Stimulated activated CD4-positive, alpha-beta T cell treated with anti-CD3 and anti-CD28 coated beads, TNF-alpha, amount 100 ng/mL, for 1 hour (primary cell): ENCODE data around the gene TRPM5.

Experiments used
- DNase-seq, 3 donors: peaks; one replicate each; pipeline ENCODE4 v3.0.0-alpha.2; 2020; ENCODE audit warnings: low read depth in 3 of 3, low spot score in 1 of 3

Gene TRPM5

DNA sequence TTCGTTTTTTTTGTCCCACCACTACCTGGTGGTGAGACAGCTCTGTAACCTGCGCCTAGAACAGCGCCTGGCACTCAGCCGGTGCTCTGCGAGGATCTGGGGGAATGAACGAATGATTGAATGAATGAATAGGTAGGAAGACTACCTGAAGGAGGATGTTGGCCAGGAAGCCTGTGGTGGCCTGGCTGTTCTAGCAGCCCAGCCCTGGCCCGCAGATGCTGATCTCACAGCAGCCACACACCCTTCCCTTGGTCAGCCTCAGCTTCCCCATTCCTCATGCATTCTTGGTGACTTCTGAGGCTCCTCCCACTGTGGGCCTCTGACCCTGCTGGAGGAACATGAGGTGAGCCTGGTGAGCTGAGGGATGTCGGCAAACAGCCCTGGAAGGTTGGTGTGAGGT, 3.7 kb downstream of the TRPM5 start:
- no peak for DNase-seq

DNA sequence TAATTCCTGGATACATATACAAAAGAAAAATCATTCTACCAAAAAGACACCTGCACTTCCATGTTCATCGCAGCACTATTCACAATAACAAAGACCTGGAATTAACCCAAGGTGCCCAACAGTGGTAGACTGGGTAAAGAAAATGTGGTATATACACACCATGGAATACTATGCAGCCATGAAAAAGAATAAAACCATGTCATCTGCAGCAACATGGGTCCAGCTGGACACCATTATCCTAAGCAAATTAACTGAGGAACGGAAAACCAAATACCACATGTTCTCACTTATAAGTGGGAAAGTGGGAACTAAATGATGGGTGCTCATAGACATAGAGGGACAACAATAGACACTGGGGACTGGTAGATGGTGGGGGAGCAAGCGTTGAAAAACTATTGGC, 4.5 kb downstream of the TRPM5 start:
- no peak for DNase-seq

DNA sequence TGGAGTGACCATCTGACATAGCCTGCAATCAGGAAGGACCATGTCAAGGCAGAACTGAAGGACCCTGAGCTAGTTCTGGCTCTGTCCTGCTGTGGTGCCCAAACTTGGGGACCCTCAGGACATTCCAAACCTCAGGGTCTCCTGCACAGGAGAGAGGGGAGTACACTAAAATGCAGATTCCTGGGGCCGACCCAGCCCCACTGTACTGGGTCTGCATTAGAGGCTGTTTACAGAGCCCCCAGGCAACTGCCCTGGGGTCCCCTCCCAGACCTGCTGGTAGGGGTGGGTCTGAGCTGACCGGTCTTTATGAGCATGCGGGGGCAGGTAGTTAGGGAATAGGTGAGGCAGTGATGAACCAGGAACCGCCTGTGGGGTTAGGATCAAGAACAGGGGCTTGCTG, 6.8 kb downstream of the TRPM5 start:
- no peak for DNase-seq

DNA sequence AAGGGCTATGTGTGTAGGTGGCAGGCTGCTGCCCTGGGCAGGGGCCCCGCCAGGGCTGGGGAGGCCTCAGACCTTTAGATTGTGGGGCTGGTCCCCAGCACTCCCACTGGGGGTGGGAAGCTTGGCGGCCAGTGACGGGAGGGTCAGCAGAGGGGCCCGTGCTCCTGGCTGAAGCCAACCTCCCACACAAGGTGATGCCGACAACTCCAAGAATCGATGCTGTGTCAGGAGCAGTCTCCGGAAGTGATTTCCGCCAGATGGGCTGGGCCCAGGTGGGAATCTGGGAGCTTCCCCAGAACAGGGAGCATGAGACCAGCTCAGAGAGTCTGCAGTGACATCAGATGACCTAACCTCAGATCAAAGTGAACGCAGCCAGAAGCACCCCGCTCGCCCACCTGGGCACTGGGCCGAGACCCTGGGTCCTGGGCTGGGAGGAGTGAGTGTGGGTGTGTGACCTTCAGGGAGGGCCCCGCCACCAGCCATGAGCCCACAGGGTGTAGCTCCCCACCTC, 7.7 kb downstream of the TRPM5 start:
- no peak for DNase-seq

DNA sequence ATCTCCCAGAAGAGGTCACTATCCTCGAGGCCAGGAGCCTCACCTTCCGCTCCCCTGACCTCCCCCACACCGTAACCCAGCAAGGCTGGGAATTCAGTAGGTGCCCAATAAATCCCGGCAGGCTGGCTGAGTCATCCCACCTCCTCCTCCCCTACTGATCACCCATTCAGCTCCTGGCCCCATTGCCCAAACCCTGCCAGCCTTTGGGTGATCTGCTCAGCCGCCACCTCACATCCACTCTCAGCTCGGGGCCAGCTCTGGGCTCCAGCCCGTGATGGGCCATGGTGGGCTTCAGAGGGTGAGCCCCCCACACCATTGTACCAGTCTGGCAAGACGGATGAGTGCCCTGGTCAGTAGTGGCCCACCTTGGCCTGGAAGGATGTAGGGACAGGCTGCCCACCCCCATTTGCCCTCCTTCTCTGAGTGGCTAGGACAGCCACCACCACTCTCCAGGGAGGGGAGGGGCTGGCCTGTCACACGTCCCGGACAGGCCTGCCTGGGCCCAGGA, 8.2 kb downstream of the TRPM5 start:
- no peak for DNase-seq

DNA sequence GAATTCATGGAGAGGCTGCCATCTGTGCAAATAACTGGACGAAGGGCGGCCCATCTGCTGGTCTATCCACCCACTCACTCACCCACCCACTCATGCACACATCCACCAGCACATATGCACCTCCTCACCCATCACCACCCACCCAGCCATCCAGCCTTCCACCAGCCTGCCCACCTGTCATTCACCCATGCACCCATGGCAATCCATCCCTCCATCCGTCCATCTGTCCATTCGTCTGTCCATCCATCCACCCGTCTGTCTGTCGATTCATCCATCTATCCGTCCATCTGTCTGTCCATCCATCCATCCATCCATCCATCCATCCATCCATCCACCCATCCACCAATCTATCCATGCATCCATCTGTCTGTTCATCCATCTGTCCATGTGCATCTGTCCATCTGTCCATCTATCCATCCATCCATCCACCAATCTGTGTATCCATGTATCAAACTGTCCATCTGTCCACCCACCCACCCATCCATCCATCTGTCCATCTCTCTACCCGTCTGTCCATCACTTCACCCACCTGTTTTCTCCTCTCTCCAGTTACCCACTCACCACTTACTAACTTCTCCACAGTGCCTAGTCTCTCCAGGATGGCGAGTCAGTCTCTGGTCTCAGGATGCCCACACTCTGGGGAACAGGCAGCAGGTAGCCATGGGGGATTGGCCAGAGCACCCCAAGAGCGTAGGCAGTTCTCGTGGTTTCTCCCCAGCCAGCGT, 8.9 kb downstream of the TRPM5 start:
- DNase-seq, result no peak

DNA sequence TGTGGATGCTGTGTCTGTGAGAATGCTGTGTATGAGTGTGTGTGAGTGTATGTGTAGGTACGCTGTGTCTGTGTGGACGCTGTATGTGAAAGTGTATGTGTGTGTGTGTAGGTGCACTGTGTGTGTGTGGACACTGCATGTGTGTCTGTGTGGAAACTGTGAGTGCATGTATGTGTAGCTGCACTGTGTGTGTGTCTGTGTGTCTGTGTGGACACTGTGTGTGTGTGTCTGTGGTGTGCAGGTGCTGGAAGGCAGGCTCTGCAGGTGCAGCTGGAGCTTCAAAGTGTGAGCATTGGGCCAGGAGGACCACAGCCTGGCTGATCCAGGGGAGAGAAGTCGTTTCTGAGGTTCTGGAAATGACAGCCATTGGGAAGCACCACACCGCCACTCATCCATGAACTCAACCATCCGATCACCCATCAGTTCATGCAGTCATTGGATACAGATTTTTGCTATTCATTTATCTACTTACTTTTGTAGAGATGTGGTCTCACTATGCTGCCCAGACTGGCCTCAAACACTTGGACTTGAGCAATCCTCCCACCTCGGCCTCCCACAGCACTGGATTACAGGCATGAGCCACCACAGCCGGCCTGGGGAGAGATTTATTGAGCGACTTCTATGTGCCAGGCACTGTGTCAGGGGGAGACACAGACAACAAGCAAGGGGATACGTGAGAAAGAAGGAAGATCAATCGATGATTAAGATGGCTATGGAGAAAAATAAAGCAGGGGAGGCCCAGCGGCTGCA, 9.6 kb downstream of the TRPM5 start:
- DNase-seq, result no peak

DNA sequence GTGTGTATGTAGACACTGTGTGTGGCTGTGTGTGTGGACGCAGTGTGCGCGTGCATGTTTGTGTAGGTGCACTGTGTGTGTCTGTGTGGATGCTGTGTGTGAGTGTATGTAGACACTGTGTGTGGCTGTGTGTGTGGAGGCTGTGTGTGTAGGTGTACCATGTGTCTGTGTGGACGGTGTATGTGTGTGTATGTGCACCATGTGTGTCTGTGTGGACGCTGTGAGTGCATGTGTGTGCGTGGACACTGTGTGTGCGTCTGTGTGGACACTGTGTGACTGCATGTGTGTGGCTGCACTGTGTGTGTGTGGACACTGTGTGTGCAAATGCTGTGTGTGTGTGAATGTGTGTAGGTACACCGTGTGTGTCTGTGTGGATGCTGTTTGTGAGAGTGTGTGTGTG, 10.3 kb downstream of the TRPM5 start:
- DNase-seq, result no peak

DNA sequence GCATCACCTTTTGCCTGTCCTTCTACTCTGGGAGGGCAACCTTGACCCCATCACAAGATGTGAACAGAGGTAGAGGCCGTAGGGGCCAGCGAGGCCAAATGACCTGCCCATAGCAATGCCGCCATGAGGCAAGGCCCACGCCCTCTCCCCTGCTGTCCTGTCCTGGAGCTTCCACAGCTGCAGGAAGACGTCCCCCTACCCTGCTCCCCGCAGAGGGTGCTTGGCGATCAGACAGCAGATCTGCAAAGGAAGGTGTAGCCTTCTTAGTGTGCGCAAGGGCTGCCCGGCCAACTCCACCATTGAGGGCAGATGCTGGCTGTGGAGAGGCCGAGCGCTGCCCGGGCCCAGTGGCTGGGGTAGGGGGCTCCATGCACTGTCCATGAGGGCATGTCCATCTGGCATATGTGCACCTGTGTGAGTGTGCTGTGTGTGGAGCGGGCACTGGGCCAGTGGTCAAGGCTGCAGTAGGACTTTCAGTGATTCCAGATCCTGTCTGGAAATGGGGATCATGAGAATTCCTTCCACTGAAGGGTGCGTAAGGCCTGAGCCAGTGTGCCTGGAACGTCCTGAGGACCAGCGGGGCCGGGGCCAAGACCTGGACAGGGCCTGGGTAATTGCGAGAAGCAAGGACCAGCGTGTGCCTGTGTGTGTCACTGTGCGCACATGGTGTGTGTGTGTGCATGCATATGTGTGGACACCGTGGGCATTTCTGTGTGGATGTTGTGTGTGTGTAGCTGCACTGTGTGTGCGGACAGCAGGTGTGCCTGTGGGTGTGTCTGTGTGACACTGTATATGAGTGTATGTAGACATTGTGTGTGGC, 11.0 kb downstream of the TRPM5 start:
- DNase-seq, result no peak

DNA sequence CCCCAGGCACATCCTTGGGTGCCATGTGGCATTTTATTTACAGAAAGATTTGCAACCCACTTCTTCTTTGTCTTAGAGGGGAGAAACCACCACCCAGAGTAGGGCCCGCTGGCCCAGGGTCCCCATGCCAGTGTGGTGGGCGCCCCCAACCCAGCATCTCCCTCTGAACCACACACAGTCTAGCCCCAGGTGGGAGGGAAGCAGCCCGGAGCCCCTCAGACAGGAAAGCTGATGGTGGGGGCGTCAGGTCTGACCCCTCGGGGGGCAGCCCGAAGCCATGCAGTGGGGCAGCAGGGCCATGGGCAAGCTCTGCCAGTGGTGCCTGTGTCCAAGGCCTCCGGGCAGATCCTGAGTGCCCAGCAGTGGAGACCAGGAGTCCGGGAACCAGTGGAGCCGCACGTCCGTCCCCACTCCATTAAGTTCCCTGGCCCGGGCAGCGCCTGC, 11.7 kb downstream of the TRPM5 start:
- no peak for DNase-seq

DNA sequence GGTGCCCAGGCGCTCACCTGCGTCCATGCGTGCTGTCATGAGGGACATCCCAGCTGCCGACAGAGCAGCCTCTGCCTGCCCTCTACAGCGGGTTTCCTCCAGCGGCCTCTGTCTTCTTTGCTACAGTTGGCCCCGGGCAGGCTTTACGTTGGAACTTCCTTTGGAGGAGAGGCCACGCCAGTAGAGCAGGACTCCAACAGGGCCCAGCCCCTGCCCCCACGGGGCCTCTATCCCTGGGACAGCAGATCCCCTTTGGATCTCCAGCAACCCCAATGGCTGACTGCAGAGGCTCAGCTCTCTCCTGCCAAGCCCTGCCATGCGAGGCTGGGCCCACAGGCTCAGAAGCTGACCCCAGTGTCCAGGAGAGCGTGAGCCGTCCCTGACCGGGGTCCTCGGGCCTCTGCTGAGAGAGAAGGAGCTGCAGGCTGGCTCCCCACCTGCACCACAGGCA, 12.1 kb downstream of the TRPM5 start:
- no peak for DNase-seq

DNA sequence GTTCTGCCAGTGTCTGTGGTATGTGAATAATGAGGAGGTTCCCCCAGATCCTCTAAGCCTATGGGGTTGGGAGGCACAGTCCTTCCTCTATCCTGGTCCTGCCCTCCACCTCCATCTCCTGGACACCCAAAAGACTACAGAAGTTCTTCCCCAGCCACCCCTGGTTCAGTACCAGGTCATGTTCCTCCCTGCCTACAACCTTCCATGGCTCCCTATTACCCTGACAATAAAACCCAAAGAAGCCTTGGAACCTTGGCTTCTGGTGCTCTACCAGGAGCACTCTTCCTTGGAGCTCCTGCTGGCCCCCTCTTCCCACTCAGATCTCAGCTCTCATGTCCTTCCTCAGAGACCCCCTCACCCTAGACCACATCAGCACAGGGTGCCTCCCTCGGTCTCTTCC, 12.9 kb downstream of the TRPM5 start:
- no peak for DNase-seq

DNA sequence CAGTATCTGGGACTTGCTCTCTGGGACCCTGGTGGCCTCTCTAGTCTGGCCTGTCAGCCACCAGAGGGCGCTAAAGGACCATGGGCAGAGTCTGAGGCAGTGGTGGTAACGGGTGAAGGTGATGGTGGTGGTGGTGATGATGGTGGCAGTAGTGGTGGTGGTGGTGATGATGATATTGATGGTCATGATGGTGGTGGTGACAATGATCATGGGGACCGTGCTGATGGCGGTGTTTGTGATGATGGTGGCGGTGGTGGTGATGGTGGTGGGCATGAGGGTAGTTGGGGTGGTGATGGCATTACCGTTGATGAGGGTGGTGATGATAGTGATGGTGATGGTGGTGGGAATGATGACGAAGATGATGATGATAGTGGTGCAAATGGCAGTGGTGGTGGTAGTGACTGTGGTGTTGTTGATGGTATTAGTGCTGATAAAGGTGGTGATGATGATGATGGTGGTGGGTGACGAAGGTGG, 16.0 kb downstream of the TRPM5 start:
- DNase-seq, result peak; percentile 71 to 84 (median 77)

DNA sequence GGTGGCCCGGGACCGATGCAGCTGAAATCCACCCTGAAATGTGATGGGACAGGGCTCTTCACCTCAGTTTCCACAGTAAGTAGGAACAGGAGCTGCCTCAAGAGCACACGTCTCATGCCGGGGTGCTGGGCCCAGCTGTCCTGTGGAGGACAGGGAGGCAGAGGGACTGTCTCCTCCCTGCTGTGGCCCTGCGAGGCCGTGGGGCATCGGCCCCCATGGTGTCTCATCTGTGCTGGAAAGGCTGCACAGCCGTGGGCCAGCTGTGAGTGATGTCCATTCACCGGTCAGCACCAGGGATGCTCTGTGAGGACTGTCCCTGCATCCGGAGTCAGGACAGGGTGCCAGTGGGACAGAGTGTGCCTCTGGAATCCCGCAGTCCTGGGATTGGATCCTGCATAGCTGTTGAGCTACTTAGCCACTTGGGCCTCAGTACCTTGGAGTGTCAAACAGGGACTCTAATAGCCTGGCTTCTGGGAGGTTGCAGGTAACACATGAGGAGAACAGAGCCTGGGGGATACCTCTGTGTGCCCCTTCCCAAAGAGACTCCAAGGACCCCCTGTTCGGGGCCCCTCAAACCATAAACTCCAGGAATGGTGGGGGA, 16.5 kb downstream of the TRPM5 start:
- no peak for DNase-seq

DNA sequence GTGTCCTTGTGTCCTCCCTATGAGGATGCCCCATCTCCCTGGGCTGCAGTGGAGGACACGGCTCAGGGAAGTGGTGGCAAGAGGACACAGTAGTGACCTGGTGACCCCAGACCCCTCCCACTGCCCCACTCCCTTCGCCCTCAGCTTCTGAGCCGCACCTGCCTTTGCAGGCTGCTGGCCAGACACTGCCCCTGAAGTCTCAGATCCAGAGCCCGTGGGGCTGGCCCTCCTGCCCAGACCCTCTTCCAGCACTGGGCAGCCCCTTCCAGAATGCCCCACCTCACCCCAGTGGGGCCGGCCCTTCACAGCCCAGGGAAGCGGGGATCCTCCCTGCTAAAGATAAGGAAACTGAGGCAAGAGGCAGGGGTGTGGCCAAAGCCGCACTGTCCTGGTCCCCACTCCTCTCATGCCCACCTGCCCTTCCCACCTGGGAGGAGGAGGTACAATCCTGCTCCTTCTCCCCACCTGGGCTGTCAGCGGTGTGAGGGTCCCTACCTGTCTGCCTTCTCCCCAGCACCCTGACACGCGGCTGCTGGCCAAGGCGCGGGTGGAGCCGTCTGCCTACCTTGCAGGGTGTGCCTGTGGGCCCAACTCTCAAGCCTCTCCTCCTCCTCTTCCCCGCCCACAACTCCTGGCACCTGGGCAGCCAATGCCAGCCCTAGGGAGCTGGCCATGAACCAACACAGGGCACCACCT, 17.3 kb downstream of the TRPM5 start:
- DNase-seq, result no peak

DNA sequence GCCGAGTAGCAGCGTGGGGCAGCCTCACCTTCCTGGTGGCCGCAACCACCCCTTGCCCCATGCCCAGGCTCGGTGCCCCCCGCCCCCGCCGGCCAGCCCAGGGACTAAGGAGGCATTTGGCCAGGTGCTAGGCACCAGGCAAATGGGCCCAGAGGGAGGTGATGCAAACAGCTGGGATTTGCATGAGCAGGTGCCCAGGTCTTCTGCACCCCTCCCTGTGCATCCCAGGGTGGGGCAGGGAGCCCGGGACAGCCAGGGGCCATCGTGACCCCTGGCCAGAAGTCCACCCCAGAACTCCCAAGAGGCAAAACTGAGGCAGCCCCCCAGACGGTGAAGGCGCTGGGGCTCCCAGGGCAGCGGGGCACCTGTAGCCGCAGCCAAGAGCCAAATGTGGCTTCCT, 18.1 kb downstream of the TRPM5 start:
- no peak for DNase-seq

DNA sequence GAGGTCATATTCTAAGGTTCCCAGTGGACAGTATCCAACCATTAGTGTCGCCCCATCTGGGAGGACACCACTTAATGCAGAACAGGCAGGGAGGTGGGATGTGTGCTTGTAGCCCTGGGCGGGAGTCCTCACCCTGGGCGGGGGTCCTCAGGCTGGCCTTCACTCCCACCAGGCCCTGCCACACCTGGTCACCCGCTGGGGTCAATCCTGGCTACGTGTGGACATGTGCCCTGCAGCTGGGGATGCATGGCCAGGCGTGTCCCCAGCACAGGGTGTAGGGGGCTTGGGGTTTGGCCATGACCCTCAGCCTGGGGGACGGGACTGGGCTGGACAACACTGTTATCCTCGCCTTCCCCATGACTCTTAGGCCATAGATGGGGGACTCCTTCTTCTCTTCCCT, 18.8 kb downstream of the TRPM5 start:
- DNase-seq, result no peak

DNA sequence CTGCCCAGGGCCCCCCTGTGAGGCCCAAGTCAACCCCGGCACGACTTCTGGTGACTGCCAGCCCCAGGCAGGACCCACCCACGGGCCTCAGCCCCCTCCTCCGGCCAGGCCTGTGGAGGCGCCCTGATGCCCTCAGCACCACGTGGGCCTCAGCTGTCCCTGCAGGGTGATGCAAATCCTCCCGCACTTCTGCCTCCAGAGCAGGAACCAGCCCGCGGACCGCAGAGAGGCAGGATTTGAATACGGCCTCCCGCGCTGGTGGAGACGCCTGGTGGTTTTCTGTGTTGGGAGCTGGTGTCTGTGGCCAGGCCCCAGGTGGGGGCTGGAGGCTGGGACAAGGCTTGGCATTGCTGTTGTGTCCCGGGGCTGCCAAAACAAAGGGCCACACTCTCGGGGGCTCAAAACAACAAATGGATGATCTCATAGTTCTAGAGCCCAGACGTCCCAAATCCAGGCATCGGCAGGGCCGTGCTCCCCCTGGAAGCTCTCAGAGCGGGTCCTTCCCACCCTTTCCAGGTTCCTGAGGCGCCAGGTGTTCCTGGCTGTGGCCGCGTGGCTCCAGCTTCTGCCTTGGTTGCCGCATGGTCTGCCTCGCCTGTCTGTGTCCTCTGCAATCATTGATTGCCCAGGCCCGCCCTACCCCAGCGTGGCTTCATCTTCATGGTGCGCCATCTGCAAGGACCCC, 19.4 kb downstream of the TRPM5 start:
- DNase-seq, result no peak

DNA sequence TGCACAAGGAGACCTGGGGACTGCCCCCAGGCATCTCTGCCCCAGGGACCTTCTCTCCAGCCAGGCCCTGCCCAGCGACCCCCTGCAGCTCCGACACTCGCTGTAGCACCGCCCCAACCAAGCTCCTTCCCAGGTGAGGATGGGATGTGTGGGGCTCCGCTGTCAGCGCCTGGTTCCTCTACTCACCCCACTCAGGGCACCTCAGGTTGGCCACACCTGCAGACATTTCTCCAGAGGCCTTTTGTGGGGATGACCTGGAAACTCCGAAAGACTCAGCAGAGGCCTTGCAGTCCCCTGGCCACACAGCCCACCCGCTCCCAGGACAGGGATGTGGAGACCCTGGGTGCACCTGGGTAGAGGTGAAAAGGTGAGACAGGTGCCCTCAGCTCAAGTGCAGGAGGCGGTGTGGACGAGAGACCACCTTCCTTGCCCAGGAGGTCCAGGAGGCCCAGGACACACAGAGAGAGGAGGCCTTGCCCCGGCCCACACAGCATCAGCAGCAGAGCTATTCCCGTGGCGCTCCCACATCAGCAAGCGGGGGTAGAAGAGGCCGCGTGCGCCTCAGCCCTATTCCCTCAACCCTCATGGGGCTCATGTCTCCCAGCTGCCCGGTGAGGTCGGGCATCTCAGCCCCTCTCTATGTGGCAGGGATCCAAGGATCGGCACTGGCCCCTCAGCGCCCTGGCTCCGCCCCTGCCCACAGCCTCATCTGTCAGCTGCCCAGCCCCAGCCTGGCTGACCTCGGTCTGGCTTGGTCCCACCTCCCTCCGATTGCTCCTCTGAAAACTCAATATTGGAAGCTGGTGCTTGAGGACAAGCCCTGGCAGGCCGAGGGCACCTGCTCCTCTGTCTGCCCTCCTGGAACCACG, 20.9 kb downstream of the TRPM5 start:
- no peak for DNase-seq
